Activated B cell treated with CpG ODN at 0.5 μM for 24 hours (primary cell): ENCODE data around the gene CLK2. TPM values are rescaled to one million over a fixed set of nuclear protein-coding genes. Genes with fewer than 3 reads are reported as not detected.
"Not testable (repeated sequence)": the region's sequence is repeated elsewhere in the genome, so short reads cannot be mapped to it uniquely, and the experiment has no call there.

ENCODE experiments used
- ATAC-seq: fragments of 200-7000 bp; cut with Tn5 transposase; one replicate; pipeline ENCODE4 v1.10.0; 2021; ENCODE audit warnings: low read depth, mild to moderate bottlenecking, moderate library complexity
- CTCF ChIA-PET: fragments of 350-600 bp; sonication (Branson Sonifier 250); formaldehyde crosslinking; loops from one replicate; lab custom pipeline; 2021; ENCODE audit warnings: antibody characterized with exemption; lab: Charles Lee
- POLR2A ChIA-PET: fragments of 350-600 bp; sonication (Branson Sonifier 250); formaldehyde crosslinking; loops from one replicate; lab custom pipeline; 2021; ENCODE audit warnings: antibody characterized with exemption; lab: Charles Lee
- DNase-seq: peaks from one replicate; pipeline ENCODE4 v3.0.0; 2022
- H3K27ac Mint-ChIP-seq: one replicate; pipeline ENCODE4 v1.8.0; 2020; ENCODE audit warnings: mixed read lengths
- H3K27me3 Mint-ChIP-seq: one replicate; pipeline ENCODE4 v1.8.0; 2021; ENCODE audit warnings: mixed read lengths
- H3K36me3 Mint-ChIP-seq: one replicate; pipeline ENCODE4 v1.8.0; 2021; ENCODE audit warnings: low read depth, mixed read lengths
- H3K4me1 Mint-ChIP-seq: one replicate; pipeline ENCODE4 v1.8.0; 2021; ENCODE audit warnings: mixed read lengths
- H3K4me3 Mint-ChIP-seq: one replicate; pipeline ENCODE4 v1.8.0; 2020; ENCODE audit warnings: mild to moderate bottlenecking, mixed read lengths
- H3K9me3 Mint-ChIP-seq: one replicate; pipeline ENCODE4 v1.8.0; 2020; ENCODE audit warnings: mixed read lengths
- CTCF ChIP-seq: fragments of 200-600 bp; IDR thresholded peaks from one replicate; pipeline ENCODE4 v1.8.0; 2022; ENCODE audit warnings: antibody characterized with exemption, mild to moderate bottlenecking
- intact Hi-C: fragments of 100-400 bp; cut with micrococcal nuclease; formaldehyde crosslinking; loops from one replicate; pipeline ENCODE4 v1.15.1; 2024
- total RNA-seq: library from RNA; stranded (reverse); gene quantifications from 2 replicates; pipeline ENCODE4 v1.2.3, GENCODE V29; 2022

The CLK2 gene
- total RNA-seq, 1 donor from 2014 or later = 112 TPM

GRCh38 chr1:155242805-155243358 is 30.4 kb downstream of the CLK2 start:
- peaks cover 42% of the 10 kb centered on the region for H3K4me1 Mint-ChIP-seq
- intact Hi-C loops = loop anchor here (5.0 kb wide), 1 partner anchor 34 kb away; the partner anchor contains the start of gene HCN3
- peak overlapping the region; percentile 85 for H3K4me3 Mint-ChIP-seq

GRCh38 chr1:155241841-155242264 is 31.5 kb downstream of the CLK2 start:
- ATAC-seq = no peak
- Mint-ChIP-seq H3K4me1 (peaks cover 42% of the 10 kb centered on the region), H3K4me3 (peak overlapping the region; percentile 11), H3K9me3 (no peaks in the 10 kb centered on the region), H3K27me3 (peaks cover 2% of the 10 kb centered on the region), H3K27ac (no peak overlapping the region), H3K36me3 (peaks cover 26% of the 10 kb centered on the region)
- DNase-seq = no peak
- ChIA-PET POLR2A (interaction anchor here (0.5 to 1.8 kb wide), 5 partner anchors 9 to 284 kb away, joined by 3 to 10 read pairs (median 4); no protein-coding TSS in a partner anchor), CTCF (interaction anchor here (0.6 to 3.2 kb wide), 3 partner anchors 9 to 74 kb away, joined by 3 to 16 read pairs (median 3); partner anchors contain the start of gene FDPS)
- intact Hi-C loops = loop anchor here (5.0 kb wide), 1 partner anchor 35 kb away; the partner anchor contains the start of gene HCN3
- TF ChIP-seq CTCF = no peak

More at GRCh38 chr1:155242805-155243358, 30.4 kb downstream of the CLK2 start:
- no peak for ATAC-seq
- Mint-ChIP-seq H3K27me3 (peaks cover 2% of the 10 kb centered on the region), H3K27ac (peak overlapping the region; percentile 96), H3K9me3 (no peaks in the 10 kb centered on the region), H3K36me3 (peaks cover 17% of the 10 kb centered on the region)
- DNase-seq = no peak
- ChIA-PET CTCF (interaction anchor here (1.4 kb wide), 1 partner anchor 36 kb away, joined by 5 read pairs; no protein-coding TSS in a partner anchor), POLR2A (interaction anchor here (2.4 to 2.7 kb wide), 2 partner anchors 34 to 49 kb away, joined by 9 to 11 read pairs; partner anchors contain the start of gene MTX1)
- TF ChIP-seq CTCF = no peak

GRCh38 chr1:155241069-155241679 is 32.1 kb downstream of the CLK2 start:
- peak overlapping the region; percentile 81 for H3K27ac Mint-ChIP-seq
- peak overlapping the region; percentile 87 for H3K4me3 Mint-ChIP-seq
- DNase-seq (no peak), ATAC-seq (peak; percentile 11)
- peaks cover 33% of the 10 kb centered on the region for H3K36me3 Mint-ChIP-seq
- ChIA-PET CTCF (interaction anchor here (1.1 to 3.2 kb wide), 3 partner anchors 9 to 74 kb away, joined by 3 to 16 read pairs (median 4); no protein-coding TSS in a partner anchor), POLR2A (interaction anchor here (0.5 to 1.8 kb wide), 5 partner anchors 10 to 221 kb away, joined by 3 to 10 read pairs (median 4); no protein-coding TSS in a partner anchor)
- intact Hi-C loops = loop anchor here (5.0 kb wide), 1 partner anchor 36 kb away; the partner anchor contains the start of gene HCN3
- H3K4me1 Mint-ChIP-seq = peaks cover 42% of the 10 kb centered on the region
- no peak for TF ChIP-seq CTCF
- H3K27me3 Mint-ChIP-seq = peaks cover 2% of the 10 kb centered on the region
- no peaks in the 10 kb centered on the region for H3K9me3 Mint-ChIP-seq

GRCh38 chr1:155236451-155236850 is 36.9 kb downstream of the CLK2 start:
- no peak for TF ChIP-seq CTCF
- no peak overlapping the region for H3K4me3 Mint-ChIP-seq
- POLR2A ChIA-PET = no interaction called here
- ATAC-seq (no peak), DNase-seq (no peak)
- H3K27ac Mint-ChIP-seq = no peak overlapping the region
- peaks cover 20% of the 10 kb centered on the region for H3K4me1 Mint-ChIP-seq
- H3K36me3 Mint-ChIP-seq = peaks cover 38% of the 10 kb centered on the region
- intact Hi-C loops = no loop called here
- CTCF ChIA-PET = no interaction called here
- H3K9me3 Mint-ChIP-seq = no peaks in the 10 kb centered on the region
- no peaks in the 10 kb centered on the region for H3K27me3 Mint-ChIP-seq

DNA sequence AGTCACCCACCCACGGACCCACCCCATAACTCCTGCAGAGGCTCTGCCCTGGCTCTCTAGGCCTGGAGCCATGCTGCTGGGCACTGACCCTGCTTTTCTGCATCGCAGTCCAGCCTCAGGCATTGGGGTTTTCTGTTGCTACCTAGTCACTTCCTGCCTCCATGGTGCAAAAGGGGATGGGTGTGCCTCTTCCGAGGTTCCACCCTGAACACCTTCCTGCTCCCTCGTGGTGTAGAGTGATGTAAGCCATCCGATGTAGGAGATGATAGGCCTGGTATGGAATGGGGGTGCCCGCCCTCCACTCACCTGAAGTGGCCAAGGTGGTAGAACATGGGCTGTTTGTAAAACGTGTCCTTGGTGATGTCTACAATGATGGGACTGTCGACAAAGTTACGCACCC is 37.9 kb downstream of the CLK2 start:
- H3K27ac Mint-ChIP-seq, H3K4me3 Mint-ChIP-seq, H3K27me3 Mint-ChIP-seq, CTCF ChIA-PET, DNase-seq, H3K9me3 Mint-ChIP-seq, H3K4me1 Mint-ChIP-seq, POLR2A ChIA-PET, ATAC-seq, intact Hi-C loops: not testable (repeated sequence)
- H3K36me3 Mint-ChIP-seq = peaks cover 34% of the 10 kb centered on the region

DNA sequence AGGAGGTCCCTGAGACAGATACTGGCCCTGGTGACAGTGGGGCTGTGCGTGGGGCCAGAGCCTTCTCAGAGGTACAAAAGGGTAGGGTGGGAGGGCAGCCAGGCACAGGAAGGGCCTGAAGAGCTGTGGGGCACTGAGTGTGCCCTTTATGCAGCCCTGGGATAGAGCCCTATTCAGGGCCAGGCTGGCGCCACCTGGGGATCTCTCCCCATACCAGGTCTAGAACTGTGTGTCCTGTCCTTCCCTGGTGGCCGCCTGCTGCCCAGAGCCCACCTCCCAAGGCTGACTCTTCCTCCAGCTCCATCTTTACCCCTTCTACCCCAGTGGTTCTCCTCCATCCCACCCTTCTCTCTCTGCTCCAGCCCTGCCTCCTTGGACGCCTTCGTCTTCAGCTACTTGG is 39.8 kb downstream of the CLK2 start:
- intact Hi-C loops, DNase-seq, H3K9me3 Mint-ChIP-seq, POLR2A ChIA-PET, ATAC-seq, H3K4me1 Mint-ChIP-seq, CTCF ChIA-PET, H3K4me3 Mint-ChIP-seq, H3K27ac Mint-ChIP-seq, H3K27me3 Mint-ChIP-seq: not testable (repeated sequence)
- H3K36me3 Mint-ChIP-seq = peaks cover 28% of the 10 kb centered on the region

GRCh38 chr1:155232001-155232978 is 41.0 kb downstream of the CLK2 start:
- DNase-seq, H3K4me1 Mint-ChIP-seq, H3K4me3 Mint-ChIP-seq, CTCF ChIA-PET, ATAC-seq, H3K27ac Mint-ChIP-seq, H3K9me3 Mint-ChIP-seq, intact Hi-C loops, H3K27me3 Mint-ChIP-seq: not testable (repeated sequence)
- POLR2A ChIA-PET = interaction anchor here (0.5 kb wide), 1 partner anchor 26 kb away, joined by 3 read pairs; no protein-coding TSS in a partner anchor
- H3K36me3 Mint-ChIP-seq = peaks cover 19% of the 10 kb centered on the region
